Heart left ventricle (tissue), 16 donors: ENCODE measurements around the gene RPS27. TPM values are rescaled to one million over a fixed set of nuclear protein-coding genes. Genes with fewer than 3 reads are reported as not detected.
A peak's percentile ranks its signal among the peaks of the same experiment; 100 is the strongest.

ENCODE experiments used
- ATAC-seq, 4 donors: fragments of 200-7000 bp; cut with Tn5 transposase; one replicate each; pipeline ENCODE4 v1.9.1; 2020 to 2022; ENCODE audit warnings: moderate library complexity in 4 of 4, mild to moderate bottlenecking in 3 of 4, moderate number of reproducible peaks in 1 of 4
- DNase-seq, 5 donors: peaks; one replicate each; pipeline ENCODE4 v3.0.0-alpha.2; 2020
- H3K27ac ChIP-seq, 12 donors: fragments of 200-600 bp; sonication (generic) in 4 of 12; one replicate each; pipeline versions ENCODE4 v1.5.0 to v1.8.0; 2016 to 2022; ENCODE audit warnings: mild to moderate bottlenecking in 2 of 12
- H3K27me3 ChIP-seq, 9 donors: fragments of 200-600 bp; sonication (generic) in 2 of 9; one replicate each; pipeline versions ENCODE4 v1.5.1 to v1.8.0; 2016 to 2022; ENCODE audit warnings: mild to moderate bottlenecking in 3 of 9
- H3K36me3 ChIP-seq, 9 donors: fragments of 200-600 bp; sonication (generic) in 2 of 9; one replicate each; pipeline versions ENCODE4 v1.5.0 to v1.8.0; 2018 to 2022; ENCODE audit warnings: mild to moderate bottlenecking in 2 of 9
- H3K4me1 ChIP-seq, 12 donors: fragments of 200-600 bp; sonication (generic) in 4 of 12; one replicate each; pipeline versions ENCODE4 v1.5.0 to v1.8.0; 2016 to 2022; ENCODE audit warnings: mild to moderate bottlenecking in 3 of 12
- H3K4me3 ChIP-seq, 12 donors: fragments of 200-600 bp; sonication (generic) in 4 of 12; one replicate each; pipeline versions ENCODE4 v1.5.0 to v1.8.0; 2017 to 2022; ENCODE audit warnings: mild to moderate bottlenecking in 9 of 12, moderate library complexity in 4 of 12
- H3K9me3 ChIP-seq, 12 donors: fragments of 200-600 bp; sonication (generic) in 4 of 12; one replicate each; pipeline versions ENCODE4 v1.5.0 to v1.8.0; 2016 to 2022; ENCODE audit warnings: mild to moderate bottlenecking in 1 of 12
- POLR2A ChIP-seq, 2 donors: fragments of 450-650 bp; IDR thresholded peaks; one replicate each; pipeline ENCODE4 v1.6.1; 2017; ENCODE audit warnings: antibody characterized with exemption in 2 of 2, mild to moderate bottlenecking in 2 of 2, moderate library complexity in 2 of 2
- WGBS, 4 donors: extraction: QIAGEN DNeasy Blood & Tissue Kit in 2 of 4; methylation state at CpG; one replicate each; pipeline versions ENCODE4 v1.1.5 to v1.1.7; 2013 to 2018; 5-methylcytosine and 5-hydroxymethylcytosine counted together
- intact Hi-C, 10 donors: fragments of 100-400 bp; cut with DNase I; formaldehyde crosslinking; loops; one replicate each; pipeline versions ENCODE4 v1.11.1 to v1.14.2; 2022
- polyA plus RNA-seq, 2 donors: library from polyadenylated mRNA; stranded (reverse); fragments of 200-250 nt; gene quantifications; one replicate each; pipeline ENCODE4 v1.2.3, GENCODE V29; 2013
- total RNA-seq, 9 donors: library from RNA; depleted of rRNA in 2 of 9; stranded (reverse); fragments of >200 nt in 2 of 9; fragmentation: NEBNext Ultra II Directional in 3 of 9; extraction: Animal tissue kit (Norgen Biotek cat#: 25700) in 3 of 9; gene quantifications; one replicate each; pipeline versions ENCODE4 v1.1.0 to v1.2.4, GENCODE V29; 2016 to 2023
- TF ChIP-seq, protein P1 (sequence below), 12 donors: fragments of 200-600 bp; sonication (generic) in 4 of 12; IDR thresholded peaks; one replicate each; pipeline versions ENCODE4 v1.5.0 to v1.8.0; 2018 to 2022; ENCODE audit warnings: antibody characterized with exemption in 12 of 12, mild to moderate bottlenecking in 5 of 12
- donor health status: ischemic (EF 13 %, LVEDD 7.1; RV severe dilation, severe dysfunction).
- donor health status: healthy with polysubstance abuse.
- donor health status: DM: no; HTN: yes; CAD: no.
- donor health status: DM: no; HTN: no; CAD: no.
- donor health status: ischemic (EF 25% LVEDD 6.9; RV normal size, moderate dysfunction).
- donor health status: ischemic (EF 25% LVEDD 5.7; RV mildly dilated, moderate dysfunction).
- donor health status: healthy.
- donor health status: DM: yes; HTN: yes; CAD: no.
- donor health status: ischemic (EF 35%, LVEDD 5.7; RV mildly dilated, moderate dysfunction).
- donor health status: nonischemic (EF 11% LVEDD 7.7; RV severe dilation, severe dysfunction).
- donor health status: DM: yes; HTN: yes; CAD: no.
- donor health status: PGD.
- donor health status: ischemic (EF 29% LVEDD 5.4; RV normal size, mild dysfunction).
- donor health status: nonischemic (EF 23%, LVEDD 6.1; RV moderate dilation, normal function).

Gene RPS27
- total and polyA plus RNA-seq, 11 donors, result 537 to 7,204 (median 882) TPM

DNA sequence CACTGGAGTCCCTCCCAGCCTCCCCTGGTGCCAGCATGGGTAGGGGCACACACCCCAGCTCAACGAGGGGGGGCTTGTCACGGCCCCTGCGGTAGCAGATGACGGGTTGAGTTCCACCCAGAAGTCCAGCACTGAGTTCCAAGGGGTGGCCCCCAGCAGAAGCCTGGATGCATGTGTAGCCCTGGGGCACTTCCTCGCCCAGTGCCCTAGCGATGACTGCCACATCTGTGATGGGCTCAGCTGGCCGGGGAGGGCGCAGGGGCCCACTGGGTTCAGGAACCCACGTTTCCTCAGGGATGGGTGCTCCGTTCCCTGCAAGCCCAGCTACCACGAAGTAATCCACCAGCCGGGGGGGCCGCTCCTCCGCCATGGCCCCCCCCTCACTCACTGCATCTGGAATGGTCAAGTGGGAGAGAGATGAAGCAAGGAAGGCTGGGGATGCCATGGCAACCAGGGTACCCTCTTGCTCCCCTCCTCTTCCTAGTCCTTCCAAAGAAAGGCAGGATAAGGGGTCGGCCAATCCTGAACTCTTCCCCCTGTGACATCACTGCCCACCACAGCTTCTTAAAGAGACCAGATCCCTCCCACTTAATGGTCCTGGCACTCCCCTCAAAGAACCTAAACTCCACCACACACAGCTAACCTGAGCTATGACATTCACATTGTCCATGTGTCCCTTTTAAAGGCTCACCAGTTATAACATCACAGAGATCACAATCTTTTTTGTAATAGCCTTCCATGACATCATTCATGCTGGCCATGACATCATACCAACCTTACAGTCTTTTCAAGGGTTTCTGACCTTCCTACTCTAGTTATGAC is 46.3 kb upstream of the RPS27 start:
- no peak for ATAC-seq
- H3K27ac ChIP-seq, result peak overlapping the region; percentile 97 to 100 (median 100)
- no peaks in the 10 kb centered on the region for H3K27me3 ChIP-seq
- H3K9me3 ChIP-seq, result no peaks in the 10 kb centered on the region
- TF ChIP-seq, protein P1, sequence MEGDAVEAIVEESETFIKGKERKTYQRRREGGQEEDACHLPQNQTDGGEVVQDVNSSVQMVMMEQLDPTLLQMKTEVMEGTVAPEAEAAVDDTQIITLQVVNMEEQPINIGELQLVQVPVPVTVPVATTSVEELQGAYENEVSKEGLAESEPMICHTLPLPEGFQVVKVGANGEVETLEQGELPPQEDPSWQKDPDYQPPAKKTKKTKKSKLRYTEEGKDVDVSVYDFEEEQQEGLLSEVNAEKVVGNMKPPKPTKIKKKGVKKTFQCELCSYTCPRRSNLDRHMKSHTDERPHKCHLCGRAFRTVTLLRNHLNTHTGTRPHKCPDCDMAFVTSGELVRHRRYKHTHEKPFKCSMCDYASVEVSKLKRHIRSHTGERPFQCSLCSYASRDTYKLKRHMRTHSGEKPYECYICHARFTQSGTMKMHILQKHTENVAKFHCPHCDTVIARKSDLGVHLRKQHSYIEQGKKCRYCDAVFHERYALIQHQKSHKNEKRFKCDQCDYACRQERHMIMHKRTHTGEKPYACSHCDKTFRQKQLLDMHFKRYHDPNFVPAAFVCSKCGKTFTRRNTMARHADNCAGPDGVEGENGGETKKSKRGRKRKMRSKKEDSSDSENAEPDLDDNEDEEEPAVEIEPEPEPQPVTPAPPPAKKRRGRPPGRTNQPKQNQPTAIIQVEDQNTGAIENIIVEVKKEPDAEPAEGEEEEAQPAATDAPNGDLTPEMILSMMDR (IDR thresholded peaks at IDR 0.05), result no peak
- TF ChIP-seq POLR2A (IDR thresholded peaks at IDR 0.05), result no peak
- 77 to 86% (median 84%) methylated on average over 9 to 15 of the region's 15 CpGs for WGBS, 4 donors
- peak overlapping the region in 11 of 12 donors; percentile 6 to 100 (median 89) for H3K4me3 ChIP-seq
- intact Hi-C loops, result loop anchor here in 6 of 10 donors (1.0 to 10.0 kb wide), 3 partner anchors 12 to 149 kb away; partner anchors contain the start of gene GATAD2B (in 1 of the 6)
- peaks cover 0 to 43% (median 29%) of the 10 kb centered on the region in 12 donors for H3K4me1 ChIP-seq
- DNase-seq, result no peak
- H3K36me3 ChIP-seq, result peaks cover 0 to 69% (median 57%) of the 10 kb centered on the region in 9 donors

DNA sequence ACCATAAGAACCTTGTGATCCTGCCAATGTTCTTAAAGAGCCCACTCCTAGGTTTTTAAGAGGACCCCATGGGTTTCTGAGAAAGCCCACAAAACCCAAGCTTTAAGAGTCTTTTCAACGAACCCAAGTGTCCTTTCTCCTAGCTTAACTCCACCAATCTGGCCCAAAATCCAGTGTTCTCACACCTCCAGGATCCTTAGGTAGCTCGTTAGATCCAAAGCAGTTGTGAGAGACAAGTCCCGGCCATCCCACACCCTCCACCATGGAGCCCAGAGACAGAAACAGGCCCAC is 45.8 kb upstream of the RPS27 start:
- peaks cover 0 to 69% (median 57%) of the 10 kb centered on the region in 9 donors for H3K36me3 ChIP-seq
- peak overlapping the region; percentile 97 to 100 (median 100) for H3K27ac ChIP-seq
- intact Hi-C loops, result loop anchor here in 8 of 10 donors (1.0 to 10.0 kb wide), 8 partner anchors 12 to 267 kb away; partner anchors contain the start of genes GATAD2B (in 1 of the 8), NPR1 (in 1 of the 8) and RAB13 (in 1 of the 8)
- peak overlapping the region in 11 of 12 donors; percentile 6 to 100 (median 89) for H3K4me3 ChIP-seq
- DNase-seq (no peak), ATAC-seq (no peak)
- WGBS, 4 donors, result 59 to 75% (median 66%) methylated on average over 3 of the region's 3 CpGs
- no peaks in the 10 kb centered on the region for H3K9me3 ChIP-seq
- no peaks in the 10 kb centered on the region for H3K27me3 ChIP-seq
- TF ChIP-seq, protein P1 (IDR thresholded peaks at IDR 0.05), result no peak
- TF ChIP-seq POLR2A (IDR thresholded peaks at IDR 0.05), result no peak
- H3K4me1 ChIP-seq, result peaks cover 0 to 43% (median 29%) of the 10 kb centered on the region in 12 donors

DNA sequence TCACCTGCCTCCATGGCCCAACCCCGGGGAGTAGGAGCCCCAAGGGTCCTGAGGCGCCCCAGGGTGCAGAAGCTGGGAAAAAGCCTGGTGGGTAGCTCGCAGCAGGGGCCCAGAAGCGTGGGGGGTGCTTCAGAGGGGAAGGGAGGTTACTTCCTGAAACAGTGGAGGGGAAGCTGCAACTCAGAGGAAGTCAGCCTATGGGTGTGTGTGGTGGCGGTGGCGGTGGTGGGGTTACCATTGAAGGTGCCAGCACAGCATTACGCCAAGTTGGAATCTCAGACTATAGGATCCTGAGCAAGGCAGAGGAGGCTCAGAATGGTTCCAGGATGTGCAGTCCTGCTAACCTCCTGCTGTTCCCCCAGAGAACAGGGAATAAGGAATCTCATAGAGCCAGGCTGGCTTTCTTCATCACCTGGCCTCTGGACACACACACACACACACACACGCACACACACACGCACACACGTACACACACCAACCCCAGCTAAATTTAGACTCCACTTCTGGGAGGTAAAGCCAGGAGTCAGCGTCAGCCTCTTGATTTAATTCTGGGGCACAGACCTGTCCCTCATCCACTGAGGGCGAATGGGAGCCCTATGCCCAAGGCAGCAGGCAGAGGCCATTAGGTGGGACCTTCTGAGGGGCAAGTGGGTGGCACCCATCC is 45.3 kb upstream of the RPS27 start:
- ATAC-seq, result peak; percentile 60 to 76 (median 72)
- intact Hi-C loops, result loop anchor here in 8 of 10 donors (1.0 to 10.0 kb wide), 7 partner anchors 22 to 268 kb away; partner anchors contain the start of genes GATAD2B (in 1 of the 8), NPR1 (in 1 of the 8) and RAB13 (in 1 of the 8)

More for the DNA sequence above, 45.3 kb upstream of the RPS27 start:
- peaks cover 0 to 69% (median 57%) of the 10 kb centered on the region in 9 donors for H3K36me3 ChIP-seq
- TF ChIP-seq POLR2A (IDR thresholded peaks at IDR 0.05), result no peak
- TF ChIP-seq, protein P1 (IDR thresholded peaks at IDR 0.05), result no peak
- H3K27ac ChIP-seq, result peak overlapping the region; percentile 97 to 100 (median 100)
- peak overlapping the region; percentile 67 to 100 (median 92) for H3K4me3 ChIP-seq
- 29 to 32% (median 31%) methylated on average over 11 to 12 of the region's 12 CpGs for WGBS, 4 donors
- no peaks in the 10 kb centered on the region for H3K9me3 ChIP-seq
- peak; percentile 76 to 88 (median 85) for DNase-seq
- H3K27me3 ChIP-seq, result no peaks in the 10 kb centered on the region
- H3K4me1 ChIP-seq, result peaks cover 0 to 43% (median 29%) of the 10 kb centered on the region in 12 donors
